Measurements from ENCODE around the gene JMJD8. TPM values are rescaled to one million over a fixed set of nuclear protein-coding genes. Genes with fewer than 3 reads are reported as not detected.
A peak's percentile ranks its signal among the peaks of the same experiment; 100 is the strongest.

Gene JMJD8
- total and polyA plus RNA-seq, 9 of the 15 experiments (the other 6 are each of a cell fraction or from before 2014, with no cell fraction given) = 1.2 to 50.6 (median 29.3) TPM

- TF ChIP-seq SNAPC5 (CRISPR knock-in tag; IDR thresholded peaks at IDR 0.05) = no peak
- peak; percentile 15; the same call in 1 of the 2 replicates for TF ChIP-seq POLR2A (conservative IDR thresholded peaks at IDR 0.05)
- no peak for TF ChIP-seq ZNF444 (CRISPR knock-in tag; IDR thresholded peaks at IDR 0.05)
- TF ChIP-seq, protein P1, sequence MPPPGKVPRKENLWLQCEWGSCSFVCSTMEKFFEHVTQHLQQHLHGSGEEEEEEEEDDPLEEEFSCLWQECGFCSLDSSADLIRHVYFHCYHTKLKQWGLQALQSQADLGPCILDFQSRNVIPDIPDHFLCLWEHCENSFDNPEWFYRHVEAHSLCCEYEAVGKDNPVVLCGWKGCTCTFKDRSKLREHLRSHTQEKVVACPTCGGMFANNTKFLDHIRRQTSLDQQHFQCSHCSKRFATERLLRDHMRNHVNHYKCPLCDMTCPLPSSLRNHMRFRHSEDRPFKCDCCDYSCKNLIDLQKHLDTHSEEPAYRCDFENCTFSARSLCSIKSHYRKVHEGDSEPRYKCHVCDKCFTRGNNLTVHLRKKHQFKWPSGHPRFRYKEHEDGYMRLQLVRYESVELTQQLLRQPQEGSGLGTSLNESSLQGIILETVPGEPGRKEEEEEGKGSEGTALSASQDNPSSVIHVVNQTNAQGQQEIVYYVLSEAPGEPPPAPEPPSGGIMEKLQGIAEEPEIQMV (tag; conservative IDR thresholded peaks at IDR 0.05; ENCODE audit: low read depth) = no peak
- no peak for TF ChIP-seq MED1 (CRISPR knock-in tag; IDR thresholded peaks at IDR 0.05; ENCODE audit: borderline replicate concordance)
- TF ChIP-seq ETV6 (IDR thresholded peaks at IDR 0.05; ENCODE audit: borderline replicate concordance in 1 of 2, low read depth in 2 of 2, low read length in 1 of 2) = no peak
- TF ChIP-seq ETV6 (CRISPR knock-in tag; IDR thresholded peaks at IDR 0.05; ENCODE audit: borderline replicate concordance) = no peak
- TF ChIP-seq ATF6 (CRISPR knock-in tag; IDR thresholded peaks at IDR 0.05) = no peak
- TF ChIP-seq EHMT2 (IDR thresholded peaks at IDR 0.05) = no peak
- TF ChIP-seq HOMEZ (CRISPR knock-in tag; IDR thresholded peaks at IDR 0.05) = no peak
- TF ChIP-seq PKNOX1 (IDR thresholded peaks at IDR 0.05) = no peak
- TF ChIP-seq ZNF165 (CRISPR knock-in tag; IDR thresholded peaks at IDR 0.05; ENCODE audit: borderline replicate concordance) = no peak
- no peak for TF ChIP-seq NFATC3 (IDR thresholded peaks at IDR 0.05)
- TF ChIP-seq POLR2G (IDR thresholded peaks at IDR 0.05; ENCODE audit: low read depth, low read length) = peak; percentile 56
- no peak for TF ChIP-seq PBX2 (CRISPR knock-in tag; IDR thresholded peaks at IDR 0.05; ENCODE audit: low read depth)
- no peak for TF ChIP-seq PBX2 (tag; conservative IDR thresholded peaks at IDR 0.05; ENCODE audit: low read depth)
- no peak for TF ChIP-seq ZNF311 (CRISPR knock-in tag; IDR thresholded peaks at IDR 0.05)
- TF ChIP-seq ZNF583 (CRISPR knock-in tag; IDR thresholded peaks at IDR 0.05) = no peak
Measured at GRCh38 chr16:726438-727290, 42.5 kb upstream of the JMJD8 start, which contains the start of the genes CCDC78 and HAGHL (continued).

Data from K562 (cell line).